ENCODE results near the gene STUB1. TPM values are rescaled to one million over a fixed set of nuclear protein-coding genes. Genes with fewer than 3 reads are reported as not detected.

The STUB1 gene
- total and polyA plus RNA-seq, 5 experiments from 2014 or later: 86.4 to 142 (median 133) TPM

- POLR2A ChIA-PET: interaction anchor here (1.9 kb wide), 1 partner anchor 10 kb away, joined by 9 read pairs; the partner anchor contains the start of gene WDR90
- H3K9me3 Mint-ChIP-seq: no peaks in the 10 kb centered on the region
These were observed 20.6 kb upstream of the STUB1 start for GRCh38 chr16:659618-660017.

DNA sequence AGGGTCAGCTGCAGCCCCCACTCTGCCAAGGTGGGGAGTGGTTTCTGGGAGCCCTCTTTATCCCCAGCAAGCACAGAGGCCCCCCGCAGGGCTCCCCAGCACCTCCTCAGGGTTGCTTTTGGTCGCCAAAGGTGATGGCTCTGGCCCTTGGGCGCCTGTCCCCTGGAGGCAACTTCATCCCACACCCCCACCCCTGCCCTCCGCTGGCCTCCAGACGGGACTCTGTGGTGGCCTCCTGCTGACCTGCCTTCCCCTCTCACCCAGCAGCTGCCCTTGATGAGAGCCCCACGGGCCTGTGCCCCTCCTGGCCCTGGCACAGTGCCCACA lies 20.1 kb upstream of the STUB1 start:
- no peaks in the 10 kb centered on the region for H3K27me3 Mint-ChIP-seq
- ATAC-seq (no peak), DNase-seq (no peak)
- peaks cover 2 to 7% (median 6%) of the 10 kb centered on the region in 4 donors for H3K4me1 Mint-ChIP-seq
- H3K36me3 Mint-ChIP-seq: no peaks in the 10 kb centered on the region
- no peak overlapping the region for H3K27ac Mint-ChIP-seq
- POLR2A ChIA-PET: interaction anchor here (1.9 kb wide), 1 partner anchor 10 kb away, joined by 9 read pairs; the partner anchor contains the start of gene WDR90
- H3K4me3 Mint-ChIP-seq: no peak overlapping the region
- no peaks in the 10 kb centered on the region for H3K9me3 Mint-ChIP-seq

More at GRCh38 chr16:659618-660017, 20.6 kb upstream of the STUB1 start:
- Mint-ChIP-seq H3K4me1 (peaks cover 2 to 7% (median 6%) of the 10 kb centered on the region in 4 donors), H3K27ac (no peak overlapping the region), H3K4me3 (no peak overlapping the region), H3K27me3 (no peaks in the 10 kb centered on the region), H3K36me3 (no peaks in the 10 kb centered on the region)
- no peak for DNase-seq
- no peak for ATAC-seq

- H3K4me1 Mint-ChIP-seq: peaks cover 2 to 7% (median 6%) of the 10 kb centered on the region in 4 donors
- H3K27me3 Mint-ChIP-seq: no peaks in the 10 kb centered on the region
- H3K4me3 Mint-ChIP-seq: peak overlapping the region in 1 of 10 donors; percentile 31
These were observed 19.6 kb upstream of the STUB1 start for GRCh38 chr16:660459-661183.

DNA sequence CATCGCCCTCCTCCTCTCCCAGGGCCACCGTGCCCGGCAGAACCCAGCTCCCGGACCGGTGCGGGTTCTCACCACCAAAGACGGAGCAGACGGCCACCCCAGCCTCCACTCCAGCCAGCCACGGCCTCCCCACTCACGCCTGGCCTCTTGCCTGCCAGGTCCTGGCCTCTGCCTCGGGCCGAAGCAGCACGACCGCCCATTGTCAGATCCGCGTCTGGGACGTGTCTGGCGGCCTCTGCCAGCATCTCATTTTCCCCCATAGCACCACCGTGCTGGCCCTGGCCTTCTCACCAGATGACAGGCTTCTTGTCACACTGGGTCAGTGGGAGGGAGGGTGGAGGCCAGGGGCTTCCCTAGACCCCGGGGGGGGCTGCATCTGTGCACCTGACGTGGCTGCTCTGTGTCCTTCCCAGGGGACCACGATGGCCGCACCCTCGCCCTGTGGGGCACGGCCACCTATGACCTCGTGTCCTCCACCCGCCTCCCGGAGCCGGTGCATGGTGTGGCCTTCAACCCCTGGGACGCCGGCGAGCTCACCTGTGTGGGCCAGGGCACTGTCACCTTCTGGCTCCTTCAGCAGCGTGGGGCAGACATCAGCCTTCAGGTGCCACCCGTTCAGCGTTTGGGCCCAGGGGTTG lies 18.9 kb upstream of the STUB1 start:
- DNase-seq: no peak
- Mint-ChIP-seq H3K4me3 (peak overlapping the region in 2 of 10 donors; percentile 30 to 31), H3K9me3 (no peaks in the 10 kb centered on the region), H3K4me1 (peaks cover 2 to 7% (median 6%) of the 10 kb centered on the region in 4 donors), H3K27me3 (no peaks in the 10 kb centered on the region), H3K27ac (peak overlapping the region in 1 of 10 donors; percentile 69), H3K36me3 (no peaks in the 10 kb centered on the region)
- no peak for ATAC-seq
- POLR2A ChIA-PET: interaction anchor here (1.3 to 1.8 kb wide), 2 partner anchors 25 to 34 kb away, joined by 3 to 6 read pairs; partner anchors contain the start of gene METTL26

More at GRCh38 chr16:660459-661183, 19.6 kb upstream of the STUB1 start:
- ATAC-seq (peak; percentile 81 to 82), DNase-seq (peak; percentile 32 to 81 (median 60))
- Mint-ChIP-seq H3K36me3 (no peaks in the 10 kb centered on the region), H3K9me3 (no peaks in the 10 kb centered on the region), H3K27ac (no peak overlapping the region)
- POLR2A ChIA-PET: interaction anchor here (1.3 to 1.9 kb wide), 2 partner anchors 11 to 24 kb away, joined by 3 to 9 read pairs; partner anchors contain the start of genes METTL26 and WDR90

GRCh38 chr16:662095-662494 lies 18.1 kb upstream of the STUB1 start:
- H3K9me3 Mint-ChIP-seq: no peaks in the 10 kb centered on the region
- H3K27ac Mint-ChIP-seq: no peak overlapping the region
- H3K27me3 Mint-ChIP-seq: no peaks in the 10 kb centered on the region
- no peak overlapping the region for H3K4me3 Mint-ChIP-seq
- ATAC-seq (no peak), DNase-seq (no peak)
- POLR2A ChIA-PET: interaction anchor here (1.3 to 1.8 kb wide), 3 partner anchors 13 to 33 kb away, joined by 3 to 6 read pairs (median 3); partner anchors contain the start of genes METTL26 and WDR90
- H3K36me3 Mint-ChIP-seq: no peaks in the 10 kb centered on the region
- H3K4me1 Mint-ChIP-seq: peaks cover 2 to 8% (median 7%) of the 10 kb centered on the region in 4 donors

- H3K27me3 Mint-ChIP-seq: no peaks in the 10 kb centered on the region
- ATAC-seq (no peak), DNase-seq (no peak)
- H3K4me3 Mint-ChIP-seq: no peak overlapping the region
- peaks cover 2 to 12% (median 10%) of the 10 kb centered on the region in 4 donors for H3K4me1 Mint-ChIP-seq
- no peaks in the 10 kb centered on the region for H3K36me3 Mint-ChIP-seq
- POLR2A ChIA-PET: interaction anchor here (1.3 to 1.8 kb wide), 2 partner anchors 13 to 33 kb away, joined by 3 to 6 read pairs; partner anchors contain the start of gene WDR90
- no peaks in the 10 kb centered on the region for H3K9me3 Mint-ChIP-seq
- H3K27ac Mint-ChIP-seq: no peak overlapping the region
These were observed 17.6 kb upstream of the STUB1 start for GRCh38 chr16:662597-662996.

GRCh38 chr16:666572-666971 lies 13.6 kb upstream of the STUB1 start:
- H3K9me3 Mint-ChIP-seq: no peaks in the 10 kb centered on the region
- DNase-seq (no peak), ATAC-seq (no peak)
- POLR2A ChIA-PET: interaction anchor here (0.8 to 7.9 kb wide), 4 partner anchors 14 to 29 kb away, joined by 4 to 95 read pairs (median 9); partner anchors contain the start of genes JMJD8, STUB1, WDR24 and WDR90
- H3K4me1 Mint-ChIP-seq: peaks cover 0 to 16% (median 11%) of the 10 kb centered on the region in 4 donors
- H3K27ac Mint-ChIP-seq: peak overlapping the region in 1 of 10 donors; percentile 58
- H3K27me3 Mint-ChIP-seq: no peaks in the 10 kb centered on the region
- peaks cover 0 to 5% (median 0%) of the 10 kb centered on the region in 3 donors for H3K36me3 Mint-ChIP-seq
- no peak overlapping the region for H3K4me3 Mint-ChIP-seq

GRCh38 chr16:667113-667779 lies 13.0 kb upstream of the STUB1 start:
- POLR2A ChIA-PET: interaction anchor here (0.6 to 7.9 kb wide), 11 partner anchors 10 to 53 kb away, joined by 3 to 95 read pairs (median 4); partner anchors contain the start of genes JMJD8, METTL26, STUB1 and WDR24
- Mint-ChIP-seq H3K4me3 (peak overlapping the region; percentile 65 to 87 (median 80)), H3K36me3 (peaks cover 0 to 9% (median 0%) of the 10 kb centered on the region in 3 donors), H3K27ac (peak overlapping the region in 9 of 10 donors; percentile 79 to 96 (median 87)), H3K9me3 (no peaks in the 10 kb centered on the region), H3K4me1 (peaks cover 0 to 16% (median 11%) of the 10 kb centered on the region in 4 donors), H3K27me3 (no peaks in the 10 kb centered on the region)
- no peak for DNase-seq
- ATAC-seq: no peak

GRCh38 chr16:667780-668518 lies 12.3 kb upstream of the STUB1 start, which contains the start of gene RHOT2:
Gene RHOT2 (plus strand): TSS chr16:668132. CDS start chr16:668200, 68 bp downstream.
- POLR2A ChIA-PET: interaction anchor here (0.6 to 7.9 kb wide), 11 partner anchors 11 to 71 kb away, joined by 3 to 95 read pairs (median 4); partner anchors contain the start of genes JMJD8, METTL26, STUB1 and WDR24
- peaks cover 0 to 13% (median 0%) of the 10 kb centered on the region in 3 donors for H3K36me3 Mint-ChIP-seq
- no peaks in the 10 kb centered on the region for H3K9me3 Mint-ChIP-seq
- H3K27me3 Mint-ChIP-seq: no peaks in the 10 kb centered on the region
- peak within 1 kb of the TSS in 9 of 10 donors; percentile 79 to 96 (median 87) for H3K27ac Mint-ChIP-seq
- H3K4me3 Mint-ChIP-seq: peak within 1 kb of the TSS; percentile 65 to 87 (median 80)
- DNase-seq (peak; percentile 79 to 92 (median 86)), ATAC-seq (peak; percentile 88 to 94)
- peaks cover 0 to 17% (median 11%) of the 10 kb centered on the region in 4 donors for H3K4me1 Mint-ChIP-seq

DNA sequence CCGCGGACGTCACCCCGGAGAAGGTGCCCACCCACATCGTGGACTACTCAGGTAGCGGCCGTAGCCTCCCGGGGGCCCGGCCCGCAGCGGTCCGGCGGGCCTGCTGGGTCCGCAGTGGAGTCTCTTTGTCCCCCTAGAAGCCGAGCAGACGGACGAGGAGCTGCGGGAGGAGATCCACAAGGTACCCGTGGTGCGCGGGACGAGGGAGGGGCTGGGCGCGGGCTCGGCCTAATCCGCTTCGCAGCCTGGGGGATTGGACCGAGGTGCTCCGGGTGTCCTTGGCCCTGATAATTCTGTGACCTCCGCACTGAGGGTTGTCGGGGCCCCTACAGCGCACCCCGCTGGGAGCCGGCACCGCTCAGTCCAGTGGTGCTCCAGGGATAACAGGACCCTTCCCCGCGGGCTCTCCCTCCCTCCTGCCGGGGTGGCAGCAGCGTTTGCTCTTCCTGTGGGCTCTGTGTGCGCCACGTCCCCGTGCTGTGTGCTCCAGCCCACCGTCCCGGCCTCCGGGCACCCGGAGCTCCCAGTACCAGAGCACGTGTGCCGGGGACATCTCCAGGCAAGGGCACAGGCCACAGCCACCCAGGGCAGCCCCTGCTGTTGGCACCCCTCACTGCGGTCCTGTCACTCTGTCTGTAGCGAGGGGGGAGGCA lies 11.6 kb upstream of the STUB1 start:
- Mint-ChIP-seq H3K27ac (peak overlapping the region in 6 of 10 donors; percentile 68 to 80 (median 70)), H3K9me3 (no peaks in the 10 kb centered on the region), H3K4me3 (peak overlapping the region; percentile 56 to 85 (median 76)), H3K27me3 (no peaks in the 10 kb centered on the region), H3K4me1 (peaks cover 0 to 19% (median 10%) of the 10 kb centered on the region in 4 donors), H3K36me3 (peaks cover 0 to 18% (median 0%) of the 10 kb centered on the region in 3 donors)
- DNase-seq (no peak), ATAC-seq (peak; percentile 11 to 14)
- POLR2A ChIA-PET: interaction anchor here (1.1 to 7.9 kb wide), 8 partner anchors 12 to 71 kb away, joined by 3 to 95 read pairs (median 8); partner anchors contain the start of genes JMJD8, METTL26, STUB1 and WDR24

GRCh38 chr16:669666-670065 lies 10.5 kb upstream of the STUB1 start:
- ATAC-seq (no peak), DNase-seq (no peak)
- peak overlapping the region in 4 of 10 donors; percentile 43 to 75 (median 60) for H3K27ac Mint-ChIP-seq
- no peaks in the 10 kb centered on the region for H3K27me3 Mint-ChIP-seq
- H3K4me1 Mint-ChIP-seq: peaks cover 1 to 19% (median 10%) of the 10 kb centered on the region in 4 donors
- H3K36me3 Mint-ChIP-seq: peaks cover 0 to 18% (median 0%) of the 10 kb centered on the region in 3 donors
- H3K4me3 Mint-ChIP-seq: peak overlapping the region in 9 of 10 donors; percentile 11 to 85 (median 39)
- H3K9me3 Mint-ChIP-seq: no peaks in the 10 kb centered on the region
- POLR2A ChIA-PET: interaction anchor here (1.0 to 7.9 kb wide), 3 partner anchors 11 to 33 kb away, joined by 3 to 95 read pairs (median 16); partner anchors contain the start of genes JMJD8, METTL26 and STUB1
